GF-D8 (cell line): ENCODE results near the gene SMNDC1.
"Not testable (repeated sequence)": the region's sequence is repeated elsewhere in the genome, so short reads cannot be mapped to it uniquely, and the experiment has no call there.

Experiments used
- DNase-seq: peaks from one replicate; lab custom pipeline; 2025; lab: John Stamatoyannopoulos, UW

SMNDC1 gene

DNA sequence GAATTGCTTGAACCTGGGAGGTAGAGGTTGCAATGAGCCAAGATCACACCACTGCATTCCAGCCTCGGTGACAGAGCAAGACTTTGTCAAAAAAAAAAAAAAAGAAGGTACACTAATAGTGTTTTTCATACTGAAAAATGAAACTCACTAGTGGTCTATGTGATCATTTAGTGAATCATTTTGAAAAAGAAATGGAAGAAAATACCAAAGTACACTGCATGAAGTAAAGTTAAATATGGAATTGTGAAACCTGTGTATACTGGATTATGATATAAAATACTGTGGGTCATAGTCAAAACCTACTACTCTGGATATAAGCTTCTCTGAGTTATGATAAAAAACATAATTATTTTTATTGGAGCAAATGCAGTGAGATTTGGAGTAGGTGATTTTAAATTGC is 55.2 kb downstream of the SMNDC1 start:
- DNase-seq, result not testable (repeated sequence)

DNA sequence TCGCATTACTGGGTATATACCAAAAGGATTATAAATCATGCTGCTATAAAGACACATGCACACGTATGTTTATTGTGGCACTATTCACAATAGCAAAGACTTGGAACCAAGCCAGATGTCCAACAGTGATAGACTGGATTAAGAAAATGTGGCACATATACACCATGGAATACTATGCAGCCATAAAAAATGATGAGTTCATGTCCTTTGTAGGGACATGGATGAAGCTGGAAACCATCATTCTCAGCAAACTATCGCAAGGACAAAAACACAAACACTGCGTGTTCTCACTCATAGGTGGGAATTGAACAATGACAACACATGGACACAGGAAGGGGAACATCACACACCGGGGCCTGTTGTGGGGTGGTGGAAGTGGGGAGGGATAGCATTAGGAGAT is 56.9 kb downstream of the SMNDC1 start:
- DNase-seq, result not testable (repeated sequence)

DNA sequence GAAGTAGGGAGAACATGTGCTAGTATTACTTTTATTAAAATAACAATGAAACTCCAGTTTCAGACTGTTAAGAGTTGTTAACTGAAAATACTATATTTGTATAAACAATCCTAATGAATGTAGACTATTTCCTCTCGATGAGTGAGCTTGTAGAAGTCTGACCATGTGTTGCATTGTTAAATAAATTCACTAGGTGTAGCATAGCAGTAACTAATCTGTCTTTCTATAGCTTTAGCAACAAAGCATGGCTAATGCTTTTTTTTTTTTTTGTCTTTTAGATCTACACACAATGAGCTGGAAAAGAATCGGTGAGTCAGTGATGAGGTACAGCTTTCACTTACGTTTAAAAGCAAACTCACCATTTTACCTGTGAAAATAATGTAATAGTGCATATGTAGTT is 60.2 kb downstream of the SMNDC1 start:
- DNase-seq, result no peak

DNA sequence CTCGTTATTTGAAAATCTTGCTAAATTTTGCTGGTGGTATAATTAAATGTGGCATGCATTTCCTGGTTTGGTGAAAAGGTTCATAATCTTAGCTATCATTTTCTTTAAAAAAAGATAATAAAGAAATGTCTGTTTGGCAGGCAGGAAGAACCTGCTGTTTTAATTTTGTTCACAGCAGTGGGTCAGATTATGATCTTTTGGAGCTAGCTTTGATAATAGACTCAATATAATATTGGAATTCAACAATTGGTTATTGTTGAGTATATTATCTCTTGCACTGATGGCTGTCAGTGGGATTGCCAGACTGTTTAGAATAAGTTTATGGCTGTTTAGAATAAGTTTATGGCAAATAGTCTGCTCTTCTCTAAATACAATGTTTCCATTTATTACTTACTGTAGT is 62.2 kb downstream of the SMNDC1 start:
- no peak for DNase-seq

DNA sequence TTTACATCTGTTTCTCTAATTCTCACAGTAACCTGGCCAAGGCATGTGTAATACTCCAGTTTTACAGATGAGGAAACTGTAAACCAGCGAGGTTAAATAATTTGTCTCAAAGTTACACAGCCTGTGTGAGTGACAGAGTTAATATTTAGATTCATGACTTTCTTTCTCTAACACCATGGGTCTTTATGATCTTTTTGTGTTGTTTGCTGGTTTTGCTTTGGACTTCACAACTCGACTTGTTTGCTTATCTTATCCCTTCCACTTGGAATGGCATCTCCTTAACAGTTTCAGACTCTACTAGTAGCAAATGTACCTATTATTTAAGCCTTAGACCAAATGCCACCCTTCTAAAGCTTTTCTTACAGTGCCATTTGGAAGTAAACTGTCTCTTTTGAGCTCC is 62.9 kb downstream of the SMNDC1 start:
- DNase-seq, result no peak

DNA sequence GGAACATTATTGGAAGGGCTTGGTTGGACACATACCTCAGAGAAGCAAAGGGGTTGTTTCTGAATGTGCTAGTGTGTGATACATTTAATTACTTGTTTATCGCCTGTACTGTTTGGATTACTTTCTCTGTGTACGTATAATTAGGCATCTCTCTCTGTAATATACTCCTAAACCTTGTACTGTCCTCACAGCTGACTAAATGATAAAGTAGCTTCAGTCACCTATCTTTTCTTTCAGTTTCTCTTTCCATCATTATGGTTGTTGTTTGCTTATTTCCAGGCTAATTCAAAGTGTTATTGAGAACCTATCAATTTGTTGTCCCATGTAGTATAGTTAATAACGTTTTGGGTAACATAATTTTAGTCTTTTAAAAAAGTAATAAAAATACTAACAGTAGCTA is 63.3 kb downstream of the SMNDC1 start:
- no peak for DNase-seq
